Posterior vena cava (tissue), 2 donors: ENCODE results near the gene CDH5. TPM values are rescaled to one million over a fixed set of nuclear protein-coding genes. Genes with fewer than 3 reads are reported as not detected.

Source experiments
- DNase-seq: peaks from one replicate; pipeline ENCODE4 v3.0.0-alpha.2; 2020; ENCODE audit warnings: low spot score
- intact Hi-C, 2 donors: fragments of 100-400 bp; cut with DNase I; formaldehyde crosslinking; loops; one replicate each; pipeline versions ENCODE4 v1.14.1 to v1.14.2; 2022 to 2023
- total RNA-seq, 2 donors: library from RNA; stranded (reverse); fragmentation: NEBNext Ultra II Directional; extraction: Animal tissue kit (Norgen Biotek cat#: 25700); gene quantifications; one replicate each; pipeline ENCODE4 v1.2.1, GENCODE V29; 2021
- donor health status: DM: yes; HTN: yes; CAD: no.
- donor health status: DM: yes; HTN: yes; CAD: no.

Gene CDH5
- total RNA-seq, 2 donors from 2014 or later, result 43.1 to 50.2 TPM

DNA sequence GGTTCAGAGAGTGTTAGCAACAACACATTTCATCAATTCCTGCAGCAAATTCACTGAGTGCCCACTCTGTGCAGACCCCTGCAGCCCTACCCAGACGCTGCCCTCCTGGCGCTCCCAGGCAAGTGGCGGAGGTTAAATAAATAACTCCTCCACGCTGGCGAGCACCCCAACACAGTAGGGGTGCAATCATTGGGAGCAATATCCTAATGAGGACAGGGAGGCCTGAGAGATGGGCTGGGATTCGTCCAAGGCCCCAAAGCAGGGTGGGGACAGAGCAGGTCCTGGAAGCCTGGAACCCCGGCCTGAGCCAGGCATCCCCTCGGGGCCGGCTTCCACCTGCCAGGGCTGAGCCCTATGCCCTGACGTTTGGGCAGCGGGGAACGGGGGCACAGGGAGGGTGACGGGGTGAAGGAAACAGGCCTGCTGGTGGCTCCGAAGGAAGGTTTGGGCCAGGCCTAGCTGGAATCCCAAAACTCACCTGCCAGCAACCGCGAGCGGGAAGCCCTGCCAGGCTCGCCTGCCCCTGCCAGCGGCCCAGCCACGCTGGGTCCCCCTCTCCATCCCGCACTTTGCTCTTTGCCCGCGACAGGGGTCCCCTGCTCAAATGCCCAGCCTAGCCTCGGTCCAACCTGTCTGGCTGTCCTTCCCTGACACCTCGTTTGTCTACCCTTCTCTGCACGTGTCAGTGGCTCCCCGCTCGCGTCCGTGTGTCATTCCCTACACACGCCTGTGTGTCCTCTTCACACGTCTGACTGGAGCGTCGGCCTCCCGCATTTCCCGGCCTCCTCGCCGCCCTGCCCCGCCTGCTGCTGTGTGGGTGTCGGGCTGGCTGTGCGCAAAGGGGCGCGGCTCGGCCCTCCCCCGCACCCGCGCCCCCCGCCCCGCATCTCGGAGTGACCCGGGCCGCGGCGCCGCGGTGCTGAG is 59.9 kb downstream of the CDH5 start:
- intact Hi-C loops, result no loop called here
- DNase-seq, result no peak

DNA sequence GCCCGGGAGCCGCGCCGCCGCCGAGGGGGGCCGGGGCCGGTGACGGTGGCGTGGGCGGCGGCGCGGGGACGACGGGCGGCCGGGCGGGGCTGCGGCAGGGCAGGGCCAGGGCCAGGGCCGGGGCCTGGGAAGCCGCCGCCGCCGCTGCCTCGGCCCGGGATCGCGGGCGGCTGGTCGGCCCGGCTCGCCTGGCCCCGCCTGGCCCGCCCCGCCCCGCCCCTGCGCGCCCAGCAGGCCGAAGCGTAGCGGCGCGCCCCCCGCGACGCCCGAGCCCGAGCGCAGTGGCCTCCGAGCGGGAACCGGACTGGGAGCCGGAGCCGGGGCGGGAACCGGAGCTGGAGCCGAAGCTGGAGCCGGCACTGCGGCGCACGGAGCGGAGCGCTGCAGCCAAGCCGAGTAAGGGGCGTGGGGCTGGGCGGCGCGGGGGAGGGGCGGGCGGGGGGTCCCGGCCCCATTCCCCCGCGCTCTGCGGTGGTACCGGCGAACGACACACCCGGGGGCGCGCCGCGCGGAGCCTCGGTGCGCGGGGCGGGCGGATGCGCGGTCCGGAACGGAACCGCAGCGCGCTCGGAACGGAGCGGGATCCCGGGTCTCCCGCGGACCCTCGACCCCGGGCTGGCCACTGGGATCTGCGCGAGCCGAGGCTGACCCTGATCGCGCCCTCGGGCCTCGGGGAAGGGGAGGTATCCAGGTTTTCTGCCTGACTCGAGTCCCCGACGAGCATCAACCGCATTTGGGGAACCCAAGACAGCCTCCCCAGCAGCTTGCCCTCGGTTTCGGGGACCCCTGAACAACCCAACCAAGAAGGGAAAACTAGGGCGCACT is 60.8 kb downstream of the CDH5 start, which contains the start of gene BEAN1:
TSS of gene BEAN1 (plus strand) at position 260 of the 825 bp plus-strand sequence. CDS start 10,382 bp downstream, outside the sequence.
- no peak for DNase-seq
- intact Hi-C loops, result no loop called here

DNA sequence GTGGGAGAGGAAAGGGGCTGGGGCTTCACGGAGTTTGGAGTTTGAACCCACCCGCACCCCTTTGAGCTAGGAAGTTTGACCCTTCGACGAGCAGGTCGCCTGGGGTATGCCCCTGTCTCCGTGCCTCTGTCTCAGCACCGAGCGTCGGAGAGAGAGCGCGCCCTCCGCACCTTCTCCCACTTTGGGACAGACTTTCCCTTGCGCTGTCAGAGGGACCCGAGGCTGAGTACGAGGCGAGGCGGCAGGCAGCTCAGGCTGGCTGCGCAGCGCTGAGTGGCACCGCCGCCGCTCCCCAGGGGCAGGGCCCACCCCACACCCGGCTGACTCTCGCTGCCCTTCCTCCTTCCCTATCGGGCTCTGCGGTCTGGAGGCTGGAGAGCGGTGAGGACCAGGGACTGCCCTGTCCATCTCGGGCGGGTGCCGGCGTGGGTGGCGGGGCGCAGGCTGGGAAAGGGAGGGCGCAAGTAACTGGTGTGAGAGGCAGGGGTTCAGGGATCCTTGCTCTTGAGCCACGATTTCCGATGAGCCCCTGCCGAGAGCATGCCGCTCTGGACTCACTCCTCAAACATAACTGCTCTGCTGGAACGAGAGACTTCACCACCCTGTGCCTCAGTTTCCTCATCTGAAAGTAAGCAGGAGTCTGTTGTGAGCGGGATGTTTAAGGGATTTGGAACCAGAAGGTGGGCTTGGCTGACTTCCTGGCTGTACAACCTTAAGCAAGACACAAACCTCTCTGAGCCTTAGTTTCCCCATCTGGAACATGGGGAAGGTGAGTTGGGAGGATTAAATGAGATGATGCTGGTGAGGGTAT is 61.6 kb downstream of the CDH5 start:
- no peak for DNase-seq
- intact Hi-C loops, result no loop called here

- no peak for DNase-seq
- intact Hi-C loops, result no loop called here
Measured at GRCh38 chr16:66428682-66429251, 62.3 kb downstream of the CDH5 start.

DNA sequence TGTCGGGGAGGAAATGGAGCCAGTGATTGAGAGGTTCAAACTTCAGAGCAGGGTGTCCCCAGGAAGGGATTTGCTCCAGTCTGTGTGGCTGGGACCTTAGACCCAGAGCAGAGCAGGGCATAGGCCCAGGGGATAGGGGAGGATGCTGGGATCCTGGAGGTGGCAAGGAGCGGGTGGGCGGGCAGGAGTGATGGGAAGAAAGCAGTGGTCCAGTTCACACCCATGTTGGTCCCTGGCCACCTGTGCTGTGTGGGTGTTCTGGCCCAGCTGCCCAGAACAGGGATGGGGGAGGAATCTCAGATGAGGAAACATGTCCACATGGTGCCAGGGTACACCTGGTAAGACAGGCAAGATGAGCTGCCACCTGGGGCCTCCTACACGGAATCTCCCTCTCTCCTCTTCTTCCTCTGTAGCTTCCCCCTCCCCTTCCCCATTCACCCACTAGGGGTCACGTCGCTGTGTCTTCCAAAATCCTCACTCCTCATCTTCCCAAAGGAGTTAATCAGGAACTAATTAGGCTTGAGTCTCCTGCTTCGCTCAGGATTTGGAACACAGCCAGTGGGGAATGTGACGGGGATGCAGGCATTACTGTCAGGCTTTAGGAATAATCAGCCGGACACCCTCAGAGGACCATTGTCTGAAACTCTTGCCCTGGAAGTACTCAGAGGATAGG is 62.9 kb downstream of the CDH5 start:
- no peak for DNase-seq
- intact Hi-C loops, result no loop called here

- no peak for DNase-seq
- intact Hi-C loops, result no loop called here
Measured at GRCh38 chr16:66430214-66430613, 63.7 kb downstream of the CDH5 start.

GRCh38 chr16:66431760-66432159 is 65.3 kb downstream of the CDH5 start:
- no peak for DNase-seq
- intact Hi-C loops, result no loop called here

GRCh38 chr16:66432429-66432828 is 65.9 kb downstream of the CDH5 start:
- DNase-seq, result no peak
- intact Hi-C loops, result no loop called here

GRCh38 chr16:66434619-66435430 is 68.3 kb downstream of the CDH5 start:
- DNase-seq, result no peak

DNA sequence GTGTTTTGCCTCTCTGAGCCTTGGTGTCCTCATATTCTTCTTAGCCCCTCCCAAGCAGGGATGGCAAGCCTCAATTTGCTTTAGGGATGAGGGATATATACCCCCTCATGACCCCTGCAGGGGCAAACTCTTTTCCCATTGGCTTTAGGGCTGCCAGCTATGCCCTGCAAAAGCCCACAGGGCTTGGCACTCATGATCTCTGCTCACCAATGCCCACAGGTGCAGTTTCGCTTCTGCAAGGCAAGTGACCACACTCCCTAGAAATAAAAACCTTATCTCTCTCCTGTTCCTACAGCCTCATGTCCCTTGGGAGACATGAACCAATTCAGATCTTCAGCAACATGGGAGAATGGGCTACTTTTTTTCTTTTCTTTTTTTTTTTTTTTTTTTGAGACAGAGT is 69.4 kb downstream of the CDH5 start:
- DNase-seq, result no peak
- intact Hi-C loops, result no loop called here

More at GRCh38 chr16:66434619-66435430, 68.3 kb downstream of the CDH5 start:
- intact Hi-C loops, result no loop called here

- intact Hi-C loops, result no loop called here
- DNase-seq, result no peak
Measured at GRCh38 chr16:66437391-66437945, 71.0 kb downstream of the CDH5 start.

DNA sequence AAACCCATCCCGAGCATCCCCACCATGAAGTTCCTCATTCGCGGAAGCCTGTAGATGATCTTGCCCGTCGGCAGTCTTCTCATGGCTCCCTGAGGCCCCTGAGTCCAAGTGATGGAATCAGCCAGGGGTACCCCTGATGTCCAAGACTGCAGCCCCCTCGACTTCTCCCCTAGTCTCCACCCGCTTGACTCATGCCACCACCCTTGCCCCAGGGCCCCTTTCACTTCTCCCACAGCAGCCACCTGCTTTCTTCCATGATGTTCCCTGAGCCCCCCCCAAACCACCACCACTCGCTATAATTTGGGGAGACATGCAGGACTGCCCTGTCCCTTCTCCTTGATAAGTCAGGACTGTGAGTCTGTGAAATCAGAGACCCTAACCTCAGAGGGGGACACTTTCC is 72.0 kb downstream of the CDH5 start:
- no peak for DNase-seq
- intact Hi-C loops, result no loop called here

GRCh38 chr16:66439051-66439730 is 72.7 kb downstream of the CDH5 start:
- intact Hi-C loops, result no loop called here
- DNase-seq, result no peak

DNA sequence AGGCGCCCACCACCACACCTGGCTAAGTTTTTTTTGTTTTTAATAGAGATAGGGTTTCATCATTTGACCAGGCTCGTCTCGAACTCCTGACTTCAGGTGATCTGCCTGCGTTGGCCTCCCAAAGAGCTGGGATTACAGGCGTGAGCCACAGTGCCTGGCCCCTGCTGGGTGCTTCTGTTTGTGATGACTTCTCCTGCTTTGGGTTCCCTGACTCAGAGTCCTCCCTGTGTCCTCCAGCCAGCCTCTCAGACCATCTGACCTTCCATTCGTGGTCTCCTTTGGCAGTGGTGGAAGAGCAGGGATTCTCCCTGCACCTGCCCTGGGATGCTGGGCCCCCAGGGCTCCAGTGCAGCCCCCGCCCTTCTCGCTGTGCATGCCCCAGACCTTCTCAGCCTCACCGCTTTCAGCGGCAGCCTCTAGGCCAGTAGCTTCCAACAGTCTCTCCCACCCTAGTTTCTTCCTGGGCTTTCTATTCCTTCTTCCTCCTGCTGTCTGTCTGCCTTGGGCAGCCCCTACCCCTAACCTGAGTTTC is 73.8 kb downstream of the CDH5 start:
- no peak for DNase-seq
- intact Hi-C loops, result no loop called here

GRCh38 chr16:66440970-66441369 is 74.5 kb downstream of the CDH5 start:
- no peak for DNase-seq
- intact Hi-C loops, result no loop called here

- intact Hi-C loops, result no loop called here
- DNase-seq, result no peak
Measured at GRCh38 chr16:66441586-66442375, 75.3 kb downstream of the CDH5 start.
